SIG-M5 treated with dmso at 0.1 percent for 504 hours (cell line): ENCODE measurements around the gene CUL7.
"Not testable (repeated sequence)": the region's sequence is repeated elsewhere in the genome, so short reads cannot be mapped to it uniquely, and the experiment has no call there.

Experiments
- DNase-seq: peaks from one replicate; lab custom pipeline; 2025; ENCODE audit not compliant: unreplicated experiment; lab: John Stamatoyannopoulos, UW

The CUL7 gene

DNA sequence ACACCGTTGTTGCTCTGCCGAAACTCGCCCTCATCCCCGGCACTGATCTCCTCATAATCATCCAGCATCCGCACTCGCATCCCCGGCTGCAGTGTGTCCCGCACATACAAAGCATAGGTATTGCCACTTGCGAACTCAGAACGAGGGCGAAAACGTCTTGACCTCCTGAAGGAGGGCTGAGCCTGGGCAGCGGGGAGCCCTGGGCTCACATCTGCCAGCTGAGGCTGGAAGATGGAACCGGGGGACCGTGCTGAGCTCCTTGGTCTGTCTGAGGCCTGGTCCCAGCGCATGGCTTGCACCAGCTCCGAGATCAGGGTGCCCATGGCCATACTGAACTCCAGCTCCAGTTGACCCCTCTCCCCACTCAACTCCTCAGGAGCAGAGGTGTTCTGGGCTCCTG lies 2.7 kb downstream of the CUL7 start:
- no peak for DNase-seq

DNA sequence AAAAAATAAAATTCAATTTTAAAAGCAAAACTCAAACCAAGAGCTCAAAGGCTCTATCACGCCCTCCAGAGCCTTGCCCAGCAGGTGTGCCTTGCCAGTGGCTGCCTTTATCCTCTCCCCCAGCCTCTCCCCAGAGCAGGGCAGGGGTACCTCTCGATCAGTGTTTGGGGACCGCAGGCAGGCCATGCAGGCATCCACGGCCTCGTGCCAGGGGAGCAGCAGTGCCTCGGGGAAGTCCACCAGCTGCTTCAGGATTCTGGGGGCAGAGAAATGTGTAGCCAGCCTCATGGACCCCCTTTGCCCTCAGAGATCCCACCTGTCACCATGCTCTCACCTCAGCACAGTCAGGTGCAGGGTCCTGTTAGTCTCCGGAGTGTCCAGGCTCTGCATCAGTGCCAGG lies 5.7 kb downstream of the CUL7 start:
- DNase-seq: no peak

GRCh38 chr6:43045371-43045930 lies 8.2 kb downstream of the CUL7 start:
- DNase-seq: no peak

GRCh38 chr6:43043310-43043709 lies 10.3 kb downstream of the CUL7 start:
- DNase-seq: no peak

DNA sequence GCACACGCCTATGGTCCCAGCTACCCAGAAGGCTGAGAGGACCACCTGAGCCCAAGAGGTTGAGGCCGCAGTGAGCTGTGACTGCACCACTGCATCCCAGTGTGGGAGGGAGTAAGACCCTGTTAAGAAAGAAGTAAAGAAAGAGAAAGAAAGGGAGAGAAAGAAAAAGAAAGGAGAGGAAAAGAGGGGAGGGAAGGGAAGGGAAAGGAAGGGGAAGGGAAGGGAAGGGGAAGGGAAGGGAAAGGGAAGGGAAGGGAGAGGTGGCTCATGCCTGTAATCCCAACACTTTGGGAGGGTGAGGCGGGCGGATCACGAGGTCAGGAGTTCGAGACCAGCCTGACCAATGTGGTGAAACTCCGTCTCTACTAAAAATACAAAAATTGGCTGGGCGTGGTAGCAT lies 12.2 kb downstream of the CUL7 start:
- not testable (repeated sequence) for DNase-seq

- no peak for DNase-seq
Measured at GRCh38 chr6:43040542-43041257, 13.0 kb downstream of the CUL7 start.

DNA sequence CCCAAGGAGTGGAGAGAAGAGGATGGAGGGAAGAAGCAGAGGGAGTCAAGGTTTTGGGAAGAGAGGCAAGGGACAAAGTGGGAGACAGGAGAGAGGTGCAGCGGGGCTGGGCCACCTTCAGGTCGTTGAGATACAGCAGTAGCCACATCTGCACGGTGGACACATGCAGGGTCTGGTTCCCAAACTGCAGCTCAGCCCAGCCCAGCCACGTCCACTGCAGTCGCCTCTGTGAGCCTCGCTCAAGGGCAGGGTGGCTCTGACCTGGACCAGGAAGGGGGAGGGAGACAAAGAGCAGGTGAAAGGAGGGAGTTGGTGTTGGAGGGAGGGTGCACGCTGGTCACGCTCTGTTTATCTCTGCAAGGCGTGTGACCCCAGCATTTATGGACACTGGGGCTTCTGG lies 14.9 kb downstream of the CUL7 start:
- DNase-seq: no peak

- no peak for DNase-seq
Measured at GRCh38 chr6:43037706-43038105, 15.9 kb downstream of the CUL7 start.

DNA sequence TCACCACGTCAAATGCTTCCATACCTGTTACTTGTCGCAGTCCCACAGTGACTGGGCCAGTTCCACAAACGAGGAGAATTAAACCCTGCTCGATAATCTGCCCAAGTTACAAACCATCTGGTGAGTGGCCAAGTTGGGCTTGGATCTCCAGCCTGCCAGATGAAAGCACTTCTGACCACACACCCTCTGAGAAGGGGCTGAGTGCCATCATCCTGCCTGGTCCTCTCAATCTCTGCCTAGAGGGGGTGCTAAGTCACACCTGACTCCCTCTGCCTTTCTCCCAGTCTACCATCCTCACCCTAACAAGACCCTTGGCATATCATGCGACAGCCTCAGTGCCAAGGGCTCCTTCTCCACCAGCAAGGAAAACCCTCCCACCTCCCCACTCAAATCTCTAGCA lies 16.5 kb downstream of the CUL7 start:
- no peak for DNase-seq

DNA sequence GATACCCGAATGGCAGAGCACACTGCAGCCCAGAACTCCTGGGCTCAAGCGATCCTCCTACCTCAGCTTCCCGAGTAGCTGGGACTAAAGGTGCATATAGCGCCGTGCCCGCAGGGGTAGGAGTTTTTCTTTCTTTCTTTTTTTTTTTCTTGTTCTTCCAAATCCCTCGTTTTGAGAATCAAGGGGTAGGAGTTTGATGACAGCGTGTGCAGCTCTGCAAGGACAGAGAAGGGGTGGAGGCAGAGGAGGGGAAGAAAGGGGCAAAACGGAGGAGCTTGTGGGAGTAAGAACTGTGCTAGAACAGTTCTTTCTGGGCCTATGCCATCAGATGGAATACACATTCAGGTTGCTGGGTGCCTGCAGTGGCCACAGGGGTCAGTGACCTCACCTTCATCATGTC lies 16.9 kb downstream of the CUL7 start:
- DNase-seq: no peak

- no peak for DNase-seq
Measured at GRCh38 chr6:43035495-43036194, 18.0 kb downstream of the CUL7 start.

GRCh38 chr6:43034190-43034525 lies 19.5 kb downstream of the CUL7 start:
- no peak for DNase-seq

- no peak for DNase-seq
Measured at GRCh38 chr6:43033496-43034189, 20.0 kb downstream of the CUL7 start.

- DNase-seq: no peak
Measured at GRCh38 chr6:43032326-43032725, 21.3 kb downstream of the CUL7 start.

GRCh38 chr6:43029120-43029519 lies 24.5 kb downstream of the CUL7 start:
- DNase-seq: no peak

- DNase-seq: no peak
Measured at GRCh38 chr6:43026365-43026764, 27.3 kb downstream of the CUL7 start.

GRCh38 chr6:43024436-43024835 lies 29.2 kb downstream of the CUL7 start:
- no peak for DNase-seq

GRCh38 chr6:43021270-43022047 lies 32.2 kb downstream of the CUL7 start, which contains the start of gene RRP36:
RRP36 (plus strand) TSS chr6:43021623; CDS start chr6:43021655, 32 bp downstream.
- peak; percentile 46 for DNase-seq

DNA sequence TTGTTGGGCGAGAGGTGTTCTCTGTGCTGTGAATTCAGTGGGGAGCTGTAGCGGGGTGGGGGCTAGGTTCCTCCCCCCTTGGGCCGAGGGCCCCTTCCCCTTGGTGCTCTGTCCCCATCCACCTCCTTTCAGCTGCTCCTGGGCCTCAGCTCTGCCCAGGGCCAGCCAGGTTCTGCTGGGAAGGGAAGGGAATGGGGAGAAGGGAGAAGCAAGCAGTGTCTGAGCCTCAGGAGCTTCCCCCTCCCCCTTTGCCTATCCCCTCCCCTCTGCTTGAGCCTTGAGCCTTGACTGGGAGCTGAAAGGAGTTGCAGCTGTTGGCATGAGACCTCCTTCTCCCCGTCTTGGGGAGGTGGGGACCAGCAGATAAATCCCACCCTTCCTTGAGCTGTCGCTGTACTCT lies 32.8 kb downstream of the CUL7 start:
- no peak for DNase-seq

GRCh38 chr6:43020052-43020705 lies 33.5 kb downstream of the CUL7 start:
- DNase-seq: no peak

GRCh38 chr6:43019152-43019551 lies 34.5 kb downstream of the CUL7 start:
- no peak for DNase-seq
